Measurements from ENCODE around the gene KMT2B. TPM values are rescaled to one million over a fixed set of nuclear protein-coding genes. Genes with fewer than 3 reads are reported as not detected.

KMT2B gene
- total RNA-seq (10 to 100 TPM in 8 of 9 donors, 1 to 10 TPM in 1; 6.6 to 41.8 (median 19.8) TPM), polyA plus RNA-seq (10 to 100 TPM; 10.1 to 97.3 (median 70.3) TPM)
- long read RNA-seq, donor 1, partial matches to known transcripts = 0 of 2 reads
- long read RNA-seq, donor 1, other reads (novel, unspliced or antisense) = 0 of 2 reads
- long read RNA-seq, donor 2, partial matches to known transcripts = 299 of 299 reads
- long read RNA-seq, donor 2, other reads (novel, unspliced or antisense) = 0 of 299 reads
- long read RNA-seq, donor 3, partial matches to known transcripts = 0 of 1 reads
- long read RNA-seq, donor 3, other reads (novel, unspliced or antisense) = 0 of 1 reads
- long read RNA-seq, donor 4, partial matches to known transcripts = 2 of 3 reads
- long read RNA-seq, donor 4, other reads (novel, unspliced or antisense) = 0 of 3 reads
- long read RNA-seq, donor 5, partial matches to known transcripts = 14 of 14 reads
- long read RNA-seq, donor 5, other reads (novel, unspliced or antisense) = 0 of 14 reads
- long read RNA-seq, donor 6, partial matches to known transcripts = 3 of 4 reads
- long read RNA-seq, donor 6, other reads (novel, unspliced or antisense) = 1 of 4 reads
- long read RNA-seq, donor 7, partial matches to known transcripts = 0 of 1 reads
- long read RNA-seq, donor 7, other reads (novel, unspliced or antisense) = 0 of 1 reads
- long read RNA-seq, donor 8, partial matches to known transcripts = 437 of 437 reads
- long read RNA-seq, donor 8, other reads (novel, unspliced or antisense) = 0 of 437 reads
- long read RNA-seq, donor 9 = 0 reads
- long read RNA-seq, donor 10, partial matches to known transcripts = 311 of 314 reads
- long read RNA-seq, donor 10, other reads (novel, unspliced or antisense) = 0 of 314 reads

- Histone ChIP-seq H3K27me3 (no peaks in the 10 kb centered on the region), H3K4me3 (peak within 1 kb of the TSS; percentile 0 to 99 (median 86)), H3K36me3 (replicated peaks in 1 of 2) (peaks cover 0 to 29% of the 10 kb centered on the region in 2 donors), H3K4me1 (replicated peaks in 1 of 2) (peaks cover 21 to 26% of the 10 kb centered on the region in 2 donors), H3K9me3 (replicated peaks in 1 of 3) (no peaks in the 10 kb centered on the region), H3K27ac (peak within 1 kb of the TSS; percentile 72 to 99 (median 87))
- no peak for DNase-seq
- WGBS, 4 donors = 1 to 2% methylated on average over 70 to 104 of the region's 109 CpGs; no CpG with 5 or more reads in 2 of the 4 donors
- TF ChIP-seq CTCF (IDR thresholded peaks at IDR 0.05) (no peak), POLR2A (IDR thresholded peaks at IDR 0.05) (no peak)
- intact Hi-C loops (cut with DNase I) = loop anchor here in 1 of 2 donors (2.0 to 10.0 kb wide), 2 partner anchors 23 to 173 kb away; partner anchors contain the start of gene TMEM147
Observed at GRCh38 chr19:35717665-35718344, at the start of gene KMT2B. Gene KMT2B (plus strand): TSS chr19:35718003. CDS start chr19:35718019, 16 bp downstream.

GRCh38 chr19:35669566-35669965, 48.2 kb upstream of the KMT2B start:
- Histone ChIP-seq H3K36me3 (replicated peaks in 1 of 2) (no peaks in the 10 kb centered on the region), H3K27ac (no peak overlapping the region), H3K4me3 (no peak overlapping the region), H3K27me3 (peaks cover 3% of the 10 kb centered on the region), H3K9me3 (replicated peaks in 1 of 3) (no peaks in the 10 kb centered on the region), H3K4me1 (replicated peaks in 1 of 2) (peaks cover 0 to 7% of the 10 kb centered on the region in 2 donors)
- WGBS, 4 donors = 64 to 83% (median 71%) methylated on average over 6 of the region's 6 CpGs
- intact Hi-C loops (cut with DNase I) = no loop called here
- DNase-seq = no peak
- TF ChIP-seq POLR2A (IDR thresholded peaks at IDR 0.05) (no peak), CTCF (IDR thresholded peaks at IDR 0.05) (no peak)

- Histone ChIP-seq H3K9me3 (replicated peaks in 1 of 3) (no peaks in the 10 kb centered on the region), H3K36me3 (replicated peaks in 1 of 2) (no peaks in the 10 kb centered on the region), H3K27ac (no peak overlapping the region), H3K27me3 (peaks cover 3% of the 10 kb centered on the region), H3K4me1 (replicated peaks in 1 of 2) (peaks cover 0 to 7% of the 10 kb centered on the region in 2 donors), H3K4me3 (no peak overlapping the region)
- WGBS, 4 donors = 52 to 63% (median 58%) methylated on average over 4 of the region's 4 CpGs
- intact Hi-C loops (cut with DNase I) = no loop called here
- TF ChIP-seq CTCF (IDR thresholded peaks at IDR 0.05) (no peak), POLR2A (IDR thresholded peaks at IDR 0.05) (no peak)
- DNase-seq = no peak
Observed at GRCh38 chr19:35669974-35670373, 47.8 kb upstream of the KMT2B start.
